Dedifferentiated amniotic fluid mesenchymal stem cell (primary cell): ENCODE data around the gene TM4SF1.
"Not testable (repeated sequence)": the region's sequence is repeated elsewhere in the genome, so short reads cannot be mapped to it uniquely, and the experiment has no call there.

Source experiments
- DNase-seq: peaks from one replicate; pipeline ENCODE4 v3.0.0-alpha.2; 2016; ENCODE audit errors: extremely low spot score

Gene TM4SF1

DNA sequence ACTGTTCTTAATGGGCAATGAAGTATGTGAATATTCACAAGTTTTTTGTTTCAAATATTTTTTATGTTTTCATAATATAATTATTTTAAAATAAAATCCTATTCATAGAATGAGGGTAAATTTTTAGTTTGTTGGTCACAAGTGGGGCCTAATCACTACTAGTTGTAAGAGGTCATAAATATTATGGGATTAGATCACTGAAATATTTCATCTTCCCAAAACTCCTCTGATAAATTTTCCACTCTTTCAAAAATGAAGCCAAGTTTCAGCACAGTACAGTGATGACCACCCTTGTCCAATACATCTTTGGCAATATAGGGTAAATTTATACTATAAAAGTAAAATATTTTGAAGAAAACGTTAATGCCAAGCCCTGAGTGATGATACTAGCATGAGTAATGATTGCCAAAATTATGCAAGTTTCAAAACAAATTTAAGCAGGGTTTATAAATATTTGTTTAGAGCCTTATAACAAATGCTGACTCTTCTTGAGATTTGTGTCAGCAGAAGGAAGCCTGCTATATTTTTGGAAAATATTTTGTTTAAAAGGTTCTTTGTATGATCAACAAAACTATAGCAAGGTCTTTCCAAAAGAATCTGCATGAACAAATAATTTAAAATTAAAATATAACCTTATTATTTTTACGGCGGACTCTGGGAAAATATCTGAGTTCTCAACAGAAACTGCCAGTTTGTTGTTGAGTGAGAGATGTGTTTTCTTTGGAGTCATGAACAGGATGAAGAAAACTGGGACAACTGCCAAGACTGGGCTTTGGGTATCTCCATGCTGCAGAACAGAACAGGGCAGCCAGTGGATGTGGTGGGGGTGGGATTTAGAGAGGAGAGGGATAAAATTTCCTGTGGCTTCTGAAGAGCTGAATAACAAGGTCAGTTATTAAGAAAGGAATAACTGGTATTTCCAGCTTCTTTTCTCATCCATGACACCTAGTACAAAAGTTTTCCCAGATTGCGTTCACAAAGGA is 17.9 kb upstream of the TM4SF1 start:
- peak; percentile 36 for DNase-seq

DNA sequence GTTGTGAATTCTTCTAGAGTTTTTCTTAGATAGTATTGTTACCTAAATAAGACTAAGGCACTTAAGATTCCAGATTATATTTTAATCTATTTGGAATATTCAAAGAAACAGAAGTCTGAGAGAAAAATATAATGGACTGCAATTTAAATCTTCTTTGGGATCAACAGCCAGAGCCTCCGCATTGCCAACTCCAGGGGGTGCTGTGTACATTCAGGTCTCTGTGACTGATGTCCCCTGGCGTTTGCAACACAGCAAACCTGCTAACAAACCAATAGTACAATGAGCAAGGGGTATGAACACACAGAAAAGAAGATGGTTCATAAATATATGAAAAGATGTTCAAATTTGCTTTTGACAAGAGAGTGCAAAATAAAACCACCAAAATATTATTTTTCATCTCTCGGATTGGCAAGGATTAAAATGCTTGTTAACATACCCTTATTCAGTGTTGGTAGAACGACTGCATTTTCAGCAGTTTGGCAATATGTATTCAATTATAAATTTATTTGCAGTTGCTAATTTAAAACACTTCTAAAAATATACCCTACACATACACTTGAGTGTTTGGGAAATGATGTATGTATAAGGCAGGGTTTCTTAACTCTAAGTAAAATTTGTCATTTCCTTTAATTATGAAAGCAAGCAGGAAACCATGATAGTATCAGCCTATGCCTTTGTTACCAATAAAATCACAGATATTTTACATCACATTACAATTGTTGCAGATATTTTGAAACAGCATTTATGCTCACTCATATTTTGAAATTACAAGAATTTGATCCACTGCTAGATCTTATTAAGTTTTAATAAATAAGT is 16.1 kb upstream of the TM4SF1 start:
- peak; percentile 66 for DNase-seq

DNA sequence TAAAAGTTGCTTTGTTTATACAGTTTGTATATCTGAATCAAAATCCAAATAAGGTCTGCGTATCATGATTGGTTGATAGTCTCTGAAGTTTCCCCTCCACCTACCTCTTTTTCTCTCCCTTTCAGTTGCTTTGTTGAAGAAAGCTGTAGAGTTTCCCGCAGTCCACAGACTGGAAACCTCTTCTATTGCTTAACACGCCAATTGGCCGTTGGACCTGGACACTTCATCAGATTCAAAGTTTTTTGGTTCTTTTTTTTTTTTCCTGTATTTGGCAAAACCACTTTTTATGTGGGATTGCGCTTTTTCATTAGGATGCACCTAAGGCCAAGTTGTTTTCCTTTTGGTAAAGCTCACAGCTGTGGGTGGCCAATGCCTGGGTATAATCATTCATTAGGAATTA is 14.5 kb upstream of the TM4SF1 start:
- DNase-seq: no peak

DNA sequence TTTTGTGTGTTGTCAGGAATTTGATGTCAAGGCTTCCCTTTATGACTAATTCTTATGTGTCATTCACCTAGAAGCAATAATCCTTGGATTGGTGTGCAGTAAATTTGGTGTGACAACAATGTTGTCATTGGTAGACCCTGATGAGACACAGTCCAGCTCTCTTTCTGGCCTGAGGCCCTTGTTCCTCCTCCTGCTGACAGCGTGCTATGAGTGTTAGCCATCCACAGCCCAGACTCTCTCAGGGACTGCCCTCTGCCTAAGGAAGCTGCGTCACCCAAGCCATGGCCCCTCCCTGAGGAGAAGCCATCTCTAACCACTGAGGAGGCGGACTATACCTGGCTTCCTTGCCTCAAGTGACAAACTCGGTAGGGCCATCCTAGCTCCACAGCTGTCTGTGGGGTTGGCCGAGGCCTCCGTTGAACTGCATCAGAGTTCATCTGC is 13.3 kb upstream of the TM4SF1 start:
- DNase-seq: no peak

DNA sequence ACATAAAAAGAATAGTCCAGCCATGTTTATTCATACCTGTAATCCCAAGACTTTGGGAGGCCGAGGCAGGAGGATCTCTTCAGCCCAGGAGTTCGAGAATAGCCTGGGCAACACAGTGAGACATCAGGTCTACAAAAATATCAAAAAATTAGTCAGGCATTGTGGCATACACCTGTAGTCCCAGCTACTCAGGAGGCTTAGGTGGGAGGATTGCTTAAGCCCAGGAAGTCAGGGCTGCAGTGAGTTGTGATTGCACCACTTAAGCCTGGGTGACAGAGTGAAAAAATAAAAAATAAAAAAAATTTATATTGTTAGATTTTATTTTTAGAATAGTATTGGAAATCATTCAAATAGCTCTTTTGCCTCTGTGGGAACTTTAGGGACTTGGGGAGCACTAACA is 12.8 kb upstream of the TM4SF1 start:
- no peak for DNase-seq

DNA sequence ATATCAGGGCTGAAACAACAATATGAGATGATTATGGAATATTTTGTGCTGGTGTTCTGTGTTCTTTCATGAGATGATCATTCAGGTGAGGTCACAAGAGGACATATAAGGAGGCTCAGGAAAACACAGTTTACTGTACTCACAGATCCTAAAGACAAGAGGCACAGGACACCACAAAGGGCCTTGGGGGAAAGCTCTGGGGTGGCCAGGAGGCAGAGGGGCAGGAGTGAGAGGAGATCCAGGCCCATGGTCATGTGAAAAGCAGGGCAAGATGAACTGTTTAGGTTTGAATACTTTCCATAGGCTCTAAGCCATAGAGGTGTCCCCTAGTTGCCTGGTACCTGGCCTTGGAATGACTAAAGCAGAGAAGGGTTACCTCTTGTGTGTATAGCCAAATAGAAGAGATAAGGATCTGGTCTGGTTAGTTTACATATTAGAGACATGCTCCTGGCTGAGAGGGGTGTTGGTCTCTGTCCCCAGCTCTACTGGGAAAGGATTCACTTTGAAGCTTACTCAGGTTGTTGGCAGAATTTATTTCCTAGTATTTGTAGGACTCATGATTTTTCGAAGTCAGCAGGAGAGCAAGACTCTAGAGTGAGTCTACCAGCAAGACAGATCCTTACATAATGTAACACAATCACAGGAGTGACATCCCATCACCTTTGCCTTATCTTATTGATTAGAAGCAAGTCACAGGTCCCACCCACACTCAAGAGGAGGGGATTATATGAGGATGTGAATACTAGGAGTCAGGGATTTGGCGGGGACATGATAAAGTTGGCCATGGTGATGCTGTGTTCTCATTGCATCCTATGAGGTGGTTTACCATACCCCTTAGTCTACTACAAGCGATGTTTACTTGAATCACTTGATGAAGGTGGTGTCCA is 11.3 kb upstream of the TM4SF1 start:
- no peak for DNase-seq

DNA sequence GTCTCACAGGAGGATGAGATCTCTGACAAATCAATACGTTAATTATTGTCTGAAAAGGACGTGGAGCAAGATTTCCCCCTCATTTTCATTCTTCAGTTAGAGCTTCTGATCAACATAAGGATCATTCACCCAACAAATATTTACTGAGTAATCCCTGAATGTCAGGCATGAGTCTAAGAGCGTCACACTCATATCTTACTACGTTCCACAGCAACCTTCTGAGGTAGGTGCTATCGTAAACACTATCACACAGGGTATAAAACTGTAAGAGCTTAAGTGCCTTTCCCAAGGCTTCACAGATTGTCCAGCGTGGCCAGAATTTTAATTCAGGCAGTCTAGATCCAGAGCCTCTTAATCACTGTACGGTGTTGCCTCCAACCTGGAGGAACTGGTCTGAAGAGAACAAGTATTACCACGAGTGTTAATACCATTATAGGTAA is 10.6 kb upstream of the TM4SF1 start:
- no peak for DNase-seq

DNA sequence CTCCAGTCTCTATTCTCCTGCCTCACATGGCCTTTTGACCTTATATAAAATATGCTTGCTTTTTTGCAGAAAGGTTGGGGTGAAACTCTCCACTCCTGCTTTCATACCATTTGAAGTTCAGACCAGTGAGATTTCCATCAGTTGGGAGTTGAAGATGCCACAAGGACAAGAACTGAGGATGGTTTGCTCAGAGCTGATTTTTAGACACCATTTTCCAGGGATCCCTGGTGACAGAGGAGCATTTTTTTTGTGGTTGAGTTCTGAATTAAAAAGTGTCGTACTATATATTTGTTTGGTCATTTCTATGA is 8.8 kb upstream of the TM4SF1 start:
- no peak for DNase-seq

DNA sequence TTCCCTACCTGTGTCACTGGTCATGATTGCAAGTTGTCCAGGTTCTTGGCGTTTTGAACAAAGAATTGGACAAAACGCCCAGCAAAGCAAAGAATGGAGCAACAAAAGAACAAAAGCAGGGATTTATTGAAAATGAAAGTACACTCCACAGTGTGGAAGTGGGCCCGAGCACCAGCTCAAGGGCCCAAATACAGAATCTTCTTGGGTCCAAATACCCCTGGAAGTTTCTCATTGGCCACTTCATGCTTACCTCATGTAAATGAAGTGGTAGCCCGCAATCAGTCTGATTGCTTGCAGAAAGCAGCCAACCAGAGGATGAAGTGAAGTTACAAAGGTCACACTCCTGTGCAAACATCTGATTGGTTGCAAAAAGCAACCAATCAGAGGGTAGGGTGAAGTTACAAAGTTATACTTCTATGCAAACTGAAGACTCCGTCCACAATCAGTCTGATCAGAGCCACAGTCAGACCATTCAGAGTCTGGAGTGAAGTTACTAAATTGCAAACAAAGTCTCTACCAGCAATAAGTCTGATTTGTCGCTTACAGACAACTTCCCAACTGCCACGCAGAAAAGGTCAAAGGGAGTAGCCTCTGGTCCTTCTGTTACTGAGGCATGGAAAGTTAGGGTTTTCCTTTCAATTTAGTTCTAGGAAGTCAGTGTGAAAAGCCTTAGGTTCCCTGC is 8.3 kb upstream of the TM4SF1 start:
- DNase-seq: no peak

DNA sequence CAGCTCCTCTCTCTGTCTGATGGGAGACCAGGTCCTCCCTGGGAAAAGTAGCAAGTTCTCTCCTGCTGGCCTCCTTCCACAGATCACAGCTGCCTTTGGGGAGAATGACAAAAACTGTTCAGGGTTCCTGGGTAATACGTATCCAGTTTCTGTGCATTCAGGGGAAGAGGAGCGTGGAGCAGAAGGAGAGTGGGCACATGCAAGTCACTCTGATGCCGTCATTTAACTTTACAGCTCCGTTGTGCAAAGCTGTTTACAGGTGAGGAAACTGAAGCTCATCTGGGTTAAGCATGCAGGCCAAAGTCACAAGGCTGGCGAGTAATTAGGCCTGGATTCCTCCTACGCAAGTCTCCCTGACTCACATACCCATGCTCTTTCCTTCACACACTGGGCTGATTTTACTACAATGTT is 7.5 kb upstream of the TM4SF1 start:
- DNase-seq: no peak

DNA sequence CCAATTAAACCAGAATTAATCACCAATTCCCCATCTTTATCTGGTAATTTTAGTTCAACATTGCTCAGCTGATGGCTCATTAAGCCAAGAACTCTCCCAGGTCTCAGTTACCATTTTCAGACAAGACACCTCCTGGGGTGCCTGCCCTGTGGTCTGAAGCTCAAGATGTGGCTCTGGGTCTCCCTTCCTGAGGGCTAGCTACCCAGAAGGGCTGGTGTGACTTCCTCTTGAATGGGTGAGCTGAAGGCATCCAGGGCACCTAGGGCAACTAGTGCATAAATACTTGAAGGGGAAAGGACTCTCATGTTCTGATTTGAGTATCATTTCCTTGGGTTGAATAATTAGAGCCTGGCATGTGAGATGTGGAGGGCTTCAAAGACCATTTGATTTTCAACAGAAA is 6.7 kb upstream of the TM4SF1 start:
- no peak for DNase-seq

DNA sequence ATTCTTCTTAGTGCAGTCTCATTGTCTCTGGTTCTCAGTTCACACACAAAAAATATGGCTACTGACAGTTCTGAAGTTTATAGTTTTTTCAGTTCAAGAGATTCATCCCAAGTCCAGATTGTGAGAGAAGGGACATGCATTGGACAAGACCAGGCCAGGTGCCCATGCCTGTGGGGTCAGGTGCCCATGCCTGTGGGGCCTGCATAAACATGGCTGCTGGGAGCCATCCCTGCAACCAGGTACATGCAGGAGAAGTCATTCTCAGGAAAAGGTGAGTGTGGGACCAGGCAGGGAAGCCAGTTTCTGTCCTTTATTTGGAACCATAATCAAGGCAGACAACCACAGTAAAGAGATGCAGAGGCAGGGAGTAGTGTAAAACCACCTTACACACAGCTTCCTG is 6.3 kb upstream of the TM4SF1 start:
- no peak for DNase-seq

DNA sequence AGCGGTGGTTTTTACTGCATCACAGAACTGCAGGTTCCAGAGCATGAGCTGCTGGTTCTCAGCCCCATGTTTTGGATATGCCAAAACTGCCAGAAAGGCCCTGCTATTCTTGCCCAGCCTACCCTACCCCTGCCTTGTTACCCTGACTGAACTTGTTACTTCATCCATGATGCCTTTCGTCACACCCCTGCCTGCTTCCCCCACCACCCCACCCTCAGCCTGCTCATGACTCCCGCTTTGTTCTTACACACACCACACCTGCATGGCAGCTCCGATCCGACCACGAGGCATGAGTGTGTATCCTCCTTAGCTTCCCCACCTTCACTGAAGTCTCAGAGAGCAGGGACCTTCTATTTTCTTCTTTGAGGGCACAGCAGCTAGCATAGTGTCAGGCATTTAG is 5.1 kb upstream of the TM4SF1 start:
- no peak for DNase-seq

DNA sequence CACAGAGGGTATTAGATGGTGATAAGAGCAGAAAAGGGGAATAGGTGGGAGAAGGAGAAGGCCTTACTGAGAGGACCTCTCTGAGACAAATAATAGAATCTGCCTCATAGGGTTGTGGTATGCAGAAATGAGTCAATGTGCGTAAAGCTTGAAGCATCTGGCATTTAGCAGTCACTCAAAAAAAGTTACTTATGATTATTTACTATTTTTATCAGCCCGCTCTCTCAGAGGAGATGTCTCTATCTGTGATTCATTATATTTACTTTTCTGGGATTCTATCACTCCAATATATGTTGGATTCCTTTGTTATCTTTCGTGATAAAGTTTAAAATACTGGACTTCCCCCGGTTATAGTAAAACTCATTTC is 4.6 kb upstream of the TM4SF1 start:
- DNase-seq: peak; percentile 74

DNA sequence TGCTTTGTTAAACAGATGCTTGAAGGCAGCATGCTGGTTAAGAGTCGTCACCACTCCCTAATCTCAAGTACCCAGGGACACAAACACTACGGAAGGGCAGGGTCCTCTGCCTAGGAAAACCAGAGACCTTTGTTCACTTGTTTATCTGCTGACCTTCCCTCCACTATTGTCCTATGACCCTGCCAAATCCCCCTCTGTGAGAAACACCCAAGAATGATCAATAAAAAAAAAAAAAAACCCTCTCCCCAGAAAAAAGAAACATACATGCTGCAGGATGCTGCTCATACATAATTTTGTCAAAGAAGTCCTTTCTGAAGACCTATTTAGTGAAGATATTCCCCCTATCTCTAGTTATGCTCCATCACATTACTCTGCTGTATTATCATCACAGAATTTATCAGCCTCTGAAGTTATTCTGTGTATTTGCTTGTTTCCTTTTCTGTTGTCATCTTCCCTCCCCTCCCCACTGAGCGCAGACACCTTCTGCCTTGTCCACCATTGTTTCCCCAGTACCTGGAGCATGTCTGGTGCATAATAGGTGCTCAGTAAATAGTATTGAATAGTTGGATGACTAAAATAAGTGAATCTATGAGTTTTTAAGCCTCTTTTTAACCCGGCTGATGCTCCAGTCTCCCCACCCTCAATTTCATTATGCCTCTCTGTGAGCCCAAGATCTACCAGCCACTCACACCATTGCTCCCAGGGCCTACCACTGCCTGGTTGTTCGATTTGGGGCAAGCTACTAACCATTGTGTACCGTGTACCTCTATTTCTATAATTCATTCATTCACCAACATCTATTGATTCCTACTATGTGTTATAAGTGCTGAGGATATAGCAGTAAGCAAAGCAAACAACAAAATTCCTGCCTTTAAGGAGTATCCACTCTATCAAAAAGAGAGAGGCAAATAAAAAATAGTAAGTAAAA is 4.0 kb upstream of the TM4SF1 start:
- DNase-seq: no peak

DNA sequence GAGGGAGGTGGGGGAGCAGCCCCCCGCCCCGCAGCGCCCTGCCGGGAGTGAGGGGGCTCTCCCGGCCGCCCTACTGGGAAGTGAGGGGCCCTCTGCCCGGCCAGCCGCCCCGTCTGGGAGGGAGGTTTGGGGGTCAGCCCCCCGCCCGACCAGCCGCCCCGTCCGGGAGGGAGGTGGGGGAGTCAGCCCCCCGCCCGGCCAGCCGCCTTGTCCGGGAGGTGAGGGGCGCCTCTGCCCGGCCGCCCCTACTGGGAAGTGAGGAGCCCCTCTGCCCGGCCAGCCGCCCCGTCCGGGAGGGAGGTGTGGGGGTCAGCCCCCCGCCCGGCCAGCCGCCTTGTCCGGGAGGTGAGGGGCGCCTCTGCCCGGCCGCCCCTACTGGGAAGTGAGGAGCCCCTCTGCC is 2.8 kb upstream of the TM4SF1 start:
- not testable (repeated sequence) for DNase-seq

DNA sequence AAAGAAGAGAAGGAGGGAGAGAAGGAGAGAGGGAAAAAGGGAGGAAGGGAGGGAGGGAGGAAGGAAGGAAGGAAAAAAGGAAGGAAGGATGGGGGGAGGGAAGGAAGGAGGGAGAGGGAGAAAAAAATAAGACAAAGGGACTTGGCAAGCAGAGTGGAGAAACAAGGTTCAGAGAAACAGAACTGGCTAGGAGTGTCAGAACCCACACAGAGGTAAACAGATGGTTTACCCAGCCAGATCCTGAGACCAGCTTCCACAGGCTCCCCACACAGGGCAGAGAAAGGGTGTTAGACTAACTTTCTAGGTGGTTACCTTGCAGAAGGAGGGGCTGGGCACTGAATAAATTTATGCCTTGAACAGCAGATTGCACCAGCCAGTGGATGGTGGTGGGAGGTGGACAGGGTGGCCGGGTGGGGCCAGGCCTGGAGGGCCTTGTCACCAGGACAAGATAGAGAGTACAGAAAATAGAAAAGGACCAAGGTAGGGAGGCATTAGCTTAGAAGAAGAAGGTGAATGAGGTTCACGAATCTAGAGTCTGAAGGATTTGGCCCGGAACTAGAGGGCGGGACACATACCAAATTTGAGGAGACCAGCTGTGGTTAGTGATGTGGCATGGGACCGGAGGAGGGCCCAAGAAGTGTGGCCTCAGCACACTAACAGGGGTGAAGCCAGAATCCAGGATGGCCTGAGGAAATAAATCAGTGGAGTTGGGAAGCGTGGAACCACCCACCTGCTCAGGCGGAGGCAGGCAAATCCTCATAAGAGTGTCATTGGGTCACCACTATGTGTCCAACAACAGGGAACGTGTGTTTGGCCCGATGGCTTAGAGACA is 1.2 kb upstream of the TM4SF1 start:
- DNase-seq: no peak

DNA sequence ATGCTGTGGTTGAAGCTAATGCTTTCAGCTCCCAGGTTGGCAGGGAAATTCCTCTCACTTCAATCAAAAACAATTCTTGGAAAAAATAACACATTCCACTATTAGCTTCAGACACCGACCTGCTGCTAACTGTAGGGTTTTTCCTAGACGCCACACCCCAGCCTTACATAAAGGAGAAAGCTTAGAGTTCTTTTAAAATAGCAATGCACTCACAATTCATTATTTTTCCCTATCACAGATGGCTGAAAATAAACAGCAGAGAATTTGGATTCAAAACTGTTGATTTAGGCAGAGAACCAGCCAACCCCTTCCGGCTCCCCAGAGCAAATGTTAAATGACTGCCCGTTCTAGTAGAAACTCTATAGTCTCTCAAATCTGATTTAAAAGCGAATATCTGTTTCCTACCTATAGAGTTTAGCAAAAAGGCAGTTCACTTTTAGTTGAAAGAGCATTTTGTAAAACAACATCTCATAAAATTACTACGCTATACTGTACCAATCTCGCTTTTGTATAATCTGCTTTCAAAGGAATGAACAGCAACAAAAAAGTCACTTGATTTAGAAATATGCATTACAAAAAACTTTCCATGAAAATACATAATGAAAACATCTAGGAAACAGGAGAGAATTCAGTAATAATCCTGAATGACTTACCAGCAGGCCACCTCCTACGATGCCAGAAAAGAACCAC is 586 bp downstream of the TM4SF1 start:
- DNase-seq: peak; percentile 29
